Kidney (tissue), 14 donors: Measurements from ENCODE around the gene XPA. TPM values are rescaled to one million over a fixed set of nuclear protein-coding genes. Genes with fewer than 3 reads are reported as not detected.
A peak's percentile ranks its signal among the peaks of the same experiment; 100 is the strongest.
"Not testable (repeated sequence)": the region's sequence is repeated elsewhere in the genome, so short reads cannot be mapped to it uniquely, and the experiment has no call there.

Experiments used
- DNase-seq, 5 donors: peaks; one replicate each; pipeline ENCODE4 v3.0.0-alpha.2; 2013 to 2020
- FAIRE-seq: peaks from 2 replicates; lab custom pipeline; 2012; peaks lifted over from hg19 to GRCh38; lab: Jason Lieb, UNC
- H3K27ac ChIP-seq, 2 donors: one replicate each; pipeline ENCODE4 v1.7.0; 2013; ENCODE audit warnings: low read depth in 2 of 2, low read length in 2 of 2, inconsistent platforms in 1 of 2
- H3K27me3 ChIP-seq: one replicate; pipeline ENCODE4 v1.7.1; 2013; ENCODE audit warnings: low read length, inconsistent platforms; ENCODE audit not compliant: control insufficient read depth, insufficient read depth
- H3K36me3 ChIP-seq, 3 donors: one replicate each; pipeline versions ENCODE4 v1.7.0 to v1.7.1; 2013; ENCODE audit warnings: low read length in 3 of 3, control low read depth in 1 of 3, inconsistent platforms in 1 of 3; ENCODE audit not compliant: insufficient read depth in 3 of 3, control insufficient read depth in 2 of 3
- H3K4me1 ChIP-seq, 3 donors: one replicate each; pipeline versions ENCODE4 v1.7.0 to v1.7.1; 2013; ENCODE audit warnings: low read length in 3 of 3, inconsistent platforms in 1 of 3, low read depth in 1 of 3; ENCODE audit not compliant: control insufficient read depth in 2 of 3, insufficient read depth in 2 of 3
- H3K4me3 ChIP-seq, 3 donors: one replicate each; pipeline versions ENCODE4 v1.7.0 to v1.8.1; 2013; ENCODE audit warnings: low read length in 3 of 3, control low read depth in 1 of 3, inconsistent platforms in 1 of 3
- H3K9ac ChIP-seq, 3 donors: one replicate each; pipeline versions ENCODE4 v1.7.0 to v1.7.1; 2013; ENCODE audit warnings: low read length in 3 of 3, control low read depth in 1 of 3, inconsistent platforms in 1 of 3
- H3K9me3 ChIP-seq, 3 donors: one replicate each; pipeline versions ENCODE4 v1.7.0 to v1.7.1; 2013; ENCODE audit warnings: low read length in 3 of 3, control low read depth in 1 of 3, inconsistent platforms in 1 of 3; ENCODE audit not compliant: control insufficient read depth in 2 of 3, insufficient read depth in 1 of 3
- intact Hi-C: fragments of 100-400 bp; cut with DNase I; formaldehyde crosslinking; loops from one replicate; pipeline ENCODE4 v1.11.1; 2022
- polyA plus RNA-seq: library from polyadenylated mRNA; stranded (reverse); fragments of 350-450 nt; fragmentation: Illumina TruSeq; extraction: RNeasy Lipid Tissue Mini Kit (QIAGEN cat#74804); gene quantifications from one replicate; pipeline ENCODE4 v1.2.3, GENCODE V29; 2014; ENCODE audit warnings: low read depth, low replicate concordance; ENCODE audit not compliant: insufficient read depth
- total RNA-seq: library from RNA; stranded (reverse); fragmentation: NEBNext Ultra II Directional; extraction: Animal tissue kit (Norgen Biotek cat#: 25700); gene quantifications from one replicate; pipeline ENCODE4 v1.2.1, GENCODE V29; 2021
- TF ChIP-seq, protein P1 (sequence below): IDR thresholded peaks from 3 replicates; pipeline ENCODE4 v1.5.1; 2012; ENCODE audit warnings: mild to moderate bottlenecking, moderate library complexity, borderline replicate concordance; ENCODE audit not compliant: insufficient read depth; ENCODE audit errors: extremely low read depth
- donor health status: control.
- donor health status: control.
- donor health status: control.
- donor health status: control.
- donor health status: control.
- donor health status: DM: yes; HTN: yes; CAD: no.
- donor health status: Normal renal cell carcinoma (clear cell type).

XPA gene
- total and polyA plus RNA-seq, 2 donors from 2014 or later = 17.7 to 26.3 TPM

DNA sequence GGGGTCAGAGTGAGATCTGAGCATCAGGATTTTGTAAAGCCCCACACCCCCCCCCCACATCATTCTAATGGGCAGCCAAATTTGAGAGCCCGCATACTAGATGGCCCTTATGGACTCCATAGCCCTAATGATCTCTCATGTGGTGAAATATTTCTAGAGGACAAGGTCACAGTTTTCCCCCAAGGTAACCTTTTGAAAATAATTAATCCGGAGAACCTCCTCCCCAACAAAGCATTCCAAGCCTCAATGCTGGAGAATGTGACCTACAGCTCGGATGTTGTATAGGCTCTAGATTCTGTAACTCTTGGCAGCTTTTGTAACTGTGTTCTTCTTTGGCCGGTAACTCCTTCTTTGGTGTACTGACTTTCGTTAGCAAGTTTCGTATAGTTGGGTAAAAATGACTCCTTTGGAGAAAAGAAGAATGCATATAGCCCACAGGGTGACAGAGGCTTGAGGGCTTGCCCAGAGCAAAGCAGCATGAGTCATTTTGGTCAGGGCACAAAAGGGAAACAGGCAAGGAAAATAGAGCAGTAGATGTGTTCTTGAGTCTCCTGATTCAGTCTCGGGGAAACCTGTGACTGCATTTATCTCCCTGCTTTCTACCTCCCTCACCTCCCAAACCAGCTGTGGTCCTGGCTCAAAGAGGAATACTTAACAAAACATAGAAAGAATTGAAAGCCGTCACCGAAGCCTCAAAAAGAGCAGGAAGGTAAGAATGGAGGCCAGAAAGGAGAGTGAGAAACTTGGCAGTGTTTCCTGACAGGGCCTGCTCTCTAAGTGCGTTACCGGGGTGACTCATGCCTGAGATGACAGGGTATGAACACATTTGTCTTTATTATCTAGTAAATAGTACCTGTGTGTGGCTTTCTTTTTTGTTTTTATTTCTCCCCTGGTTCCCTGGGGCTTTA, 6.6 kb upstream of the XPA start:
- peak overlapping the region in 1 of 3 donors; percentile 44 for H3K9ac ChIP-seq
- TF ChIP-seq, protein P1, sequence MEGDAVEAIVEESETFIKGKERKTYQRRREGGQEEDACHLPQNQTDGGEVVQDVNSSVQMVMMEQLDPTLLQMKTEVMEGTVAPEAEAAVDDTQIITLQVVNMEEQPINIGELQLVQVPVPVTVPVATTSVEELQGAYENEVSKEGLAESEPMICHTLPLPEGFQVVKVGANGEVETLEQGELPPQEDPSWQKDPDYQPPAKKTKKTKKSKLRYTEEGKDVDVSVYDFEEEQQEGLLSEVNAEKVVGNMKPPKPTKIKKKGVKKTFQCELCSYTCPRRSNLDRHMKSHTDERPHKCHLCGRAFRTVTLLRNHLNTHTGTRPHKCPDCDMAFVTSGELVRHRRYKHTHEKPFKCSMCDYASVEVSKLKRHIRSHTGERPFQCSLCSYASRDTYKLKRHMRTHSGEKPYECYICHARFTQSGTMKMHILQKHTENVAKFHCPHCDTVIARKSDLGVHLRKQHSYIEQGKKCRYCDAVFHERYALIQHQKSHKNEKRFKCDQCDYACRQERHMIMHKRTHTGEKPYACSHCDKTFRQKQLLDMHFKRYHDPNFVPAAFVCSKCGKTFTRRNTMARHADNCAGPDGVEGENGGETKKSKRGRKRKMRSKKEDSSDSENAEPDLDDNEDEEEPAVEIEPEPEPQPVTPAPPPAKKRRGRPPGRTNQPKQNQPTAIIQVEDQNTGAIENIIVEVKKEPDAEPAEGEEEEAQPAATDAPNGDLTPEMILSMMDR = no peak
- H3K4me1 ChIP-seq = peaks cover 0 to 18% (median 7%) of the 10 kb centered on the region in 3 donors
- H3K36me3 ChIP-seq = no peaks in the 10 kb centered on the region
- no peaks in the 10 kb centered on the region for H3K9me3 ChIP-seq
- intact Hi-C loops = no loop called here
- peak overlapping the region in 1 of 3 donors; percentile 4 for H3K4me3 ChIP-seq
- peak in 2 of 5 donors; percentile 42 to 46 for DNase-seq
- FAIRE-seq = no peak
- H3K27ac ChIP-seq = peak overlapping the region; percentile 79 to 85
- H3K27me3 ChIP-seq = no peaks in the 10 kb centered on the region

DNA sequence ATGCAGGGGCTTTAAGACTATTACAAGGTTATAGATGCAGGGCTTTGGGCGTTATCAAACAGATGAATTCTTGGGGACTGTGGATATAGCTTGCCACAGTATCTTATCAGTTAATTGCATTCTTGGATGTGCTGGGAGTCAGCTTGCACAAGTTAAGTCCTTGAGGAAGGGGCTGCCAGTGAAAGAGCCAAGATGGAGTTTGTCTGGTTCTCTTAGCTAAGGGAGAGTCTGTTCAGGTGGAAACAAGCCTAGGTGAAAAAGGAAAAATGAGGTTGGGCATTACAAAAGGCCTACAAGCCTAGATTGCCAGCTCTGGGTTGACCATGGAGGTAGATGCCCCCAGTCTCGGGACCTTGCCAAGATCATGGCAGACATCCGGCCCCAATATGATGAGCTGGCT, 2.7 kb upstream of the XPA start:
- FAIRE-seq, H3K27ac ChIP-seq: not testable (repeated sequence)

DNA sequence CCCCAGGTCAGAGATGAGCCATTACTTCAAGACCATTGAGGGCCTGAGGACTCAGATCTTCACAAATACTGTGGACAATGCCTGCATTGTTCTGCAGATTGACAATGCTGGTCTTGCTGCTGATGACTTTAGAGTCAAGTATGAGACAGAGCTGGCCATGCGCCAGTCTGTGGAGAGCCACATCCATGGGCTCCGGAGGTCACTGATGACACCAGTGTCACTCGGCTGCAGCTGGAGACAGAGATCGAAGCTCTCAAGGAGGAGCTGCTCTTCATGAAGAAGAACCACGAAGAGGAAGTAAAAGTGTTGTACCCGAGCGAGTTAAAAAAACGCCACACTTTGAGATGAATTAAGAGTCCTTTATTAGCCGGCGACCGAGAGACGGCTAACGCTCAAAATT, 2.1 kb upstream of the XPA start:
- FAIRE-seq, intact Hi-C loops: not testable (repeated sequence)

More for the DNA sequence above, 2.7 kb upstream of the XPA start:
- H3K27me3 ChIP-seq, H3K36me3 ChIP-seq, intact Hi-C loops, DNase-seq, H3K4me3 ChIP-seq, H3K9ac ChIP-seq, H3K9me3 ChIP-seq: not testable (repeated sequence)
- H3K4me1 ChIP-seq = peaks cover 0 to 27% (median 22%) of the 10 kb centered on the region in 3 donors

DNA sequence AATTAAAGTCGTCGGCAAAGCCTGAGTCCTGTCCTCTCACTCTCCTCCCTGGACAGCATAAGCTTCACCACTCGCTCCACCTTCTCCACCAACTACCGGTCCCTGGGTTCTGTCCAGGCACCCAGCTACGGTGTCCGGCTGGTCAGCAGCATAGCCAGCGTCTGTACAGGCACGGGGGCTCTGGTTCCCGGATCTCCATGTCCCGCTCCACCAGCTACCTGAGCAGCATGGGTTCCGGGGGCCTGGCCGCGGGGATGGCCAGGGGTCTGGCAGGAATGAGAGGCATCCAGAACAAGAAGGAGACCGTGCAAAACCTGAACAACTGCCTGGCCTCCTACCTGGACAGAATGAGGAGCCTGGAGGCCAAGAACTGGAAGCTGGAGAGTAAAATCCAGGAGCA, 1.7 kb upstream of the XPA start:
- FAIRE-seq (no peak), DNase-seq (peak in 1 of 5 donors; percentile 78)
- peaks cover 0 to 20% (median 18%) of the 10 kb centered on the region in 3 donors for H3K4me1 ChIP-seq
- intact Hi-C loops = no loop called here
- no peak overlapping the region for H3K4me3 ChIP-seq
- TF ChIP-seq, protein P1 = no peak
- no peak overlapping the region for H3K9ac ChIP-seq
- H3K27ac ChIP-seq = no peak overlapping the region
- no peaks in the 10 kb centered on the region for H3K9me3 ChIP-seq
- H3K27me3 ChIP-seq = no peaks in the 10 kb centered on the region
- H3K36me3 ChIP-seq = no peaks in the 10 kb centered on the region

More for the DNA sequence above, 2.1 kb upstream of the XPA start:
- not testable (repeated sequence) for DNase-seq, H3K27ac ChIP-seq, H3K4me3 ChIP-seq, H3K9ac ChIP-seq, H3K9me3 ChIP-seq, H3K36me3 ChIP-seq, H3K27me3 ChIP-seq
- H3K4me1 ChIP-seq = peaks cover 0 to 24% (median 22%) of the 10 kb centered on the region in 3 donors
